Endothelial cell of umbilical vein (primary cell): ENCODE results near the gene PYGB. TPM values are rescaled to one million over a fixed set of nuclear protein-coding genes. Genes with fewer than 3 reads are reported as not detected.

Source experiments
- BruUV-seq: library from RNA; stranded (reverse); fragments of 400-500 nt; replicated peaks from 2 replicates; lab custom pipeline; 2021; lab: Mats Ljungman, UMichigan
- CTCF ChIA-PET: fragments of 300-600, 350-600 bp; sonication (Branson Sonifier 250); formaldehyde crosslinking; loops from one replicate; lab custom pipeline; 2021; ENCODE audit warnings: antibody characterized with exemption, inconsistent platforms; lab: Charles Lee
- POLR2A ChIA-PET: fragments of 300-600, 350-600 bp; sonication (Branson Sonifier 250); formaldehyde crosslinking; loops from one replicate; lab custom pipeline; 2021; ENCODE audit warnings: antibody characterized with exemption, inconsistent platforms; lab: Charles Lee
- DNase-seq: peaks from one replicate; pipeline ENCODE4 v3.0.0-alpha.2; 2011; ENCODE audit warnings: low read depth, low spot score
- FAIRE-seq: peaks from 2 replicates; lab custom pipeline; 2011; peaks lifted over from hg19 to GRCh38; lab: Jason Lieb, UNC
- H2AFZ ChIP-seq: 2 replicates; pipeline ENCODE4 v1.6.0; 2012; ENCODE audit warnings: low read depth, low read length, control low read depth, inconsistent platforms
- H3K27ac ChIP-seq: 2 replicates; pipeline ENCODE4 v1.5.1; 2011; ENCODE audit warnings: low read depth, mild to moderate bottlenecking, control low read depth, low read length, moderate library complexity; ENCODE audit not compliant: insufficient read depth
- H3K27me3 ChIP-seq, 2 experiments: 2 replicates each; pipeline versions ENCODE4 v1.6.0 to v1.6.1; 2011; ENCODE audit warnings: low read length in 2 of 2, mixed read lengths in 1 of 2; ENCODE audit not compliant: control insufficient read depth in 2 of 2, insufficient read depth in 2 of 2
- H3K36me3 ChIP-seq, 2 experiments: 2 replicates in 1 of 2; 3 replicates in 1 of 2; pipeline ENCODE4 v1.5.1; 2011; ENCODE audit warnings: low read length in 2 of 2, mild to moderate bottlenecking in 1 of 2, moderate library complexity in 1 of 2; ENCODE audit not compliant: control insufficient read depth in 2 of 2, insufficient read depth in 2 of 2; ENCODE audit errors: extremely low read depth in 1 of 2
- H3K4me1 ChIP-seq: 3 replicates; pipeline ENCODE4 v1.5.1; 2011; ENCODE audit warnings: mild to moderate bottlenecking, low read length; ENCODE audit not compliant: control insufficient read depth, insufficient read depth; ENCODE audit errors: extremely low read depth
- H3K4me2 ChIP-seq: 2 replicates; pipeline ENCODE4 v1.6.1; 2011; ENCODE audit warnings: low read length, control low read depth, mixed read lengths; ENCODE audit not compliant: insufficient read depth
- H3K4me3 ChIP-seq, 3 experiments: fragments of 200-600 bp in 1 of 3; sonication (generic), shearing (Covaris generic) in 1 of 3; replicated peaks in 1 of 3; 2 replicates each; pipeline ENCODE4 v1.5.1; 2011 to 2016; ENCODE audit warnings: control low read depth in 3 of 3, low read length in 3 of 3, mild to moderate bottlenecking in 2 of 3, inconsistent platforms in 1 of 3, low read depth in 1 of 3, moderate library complexity in 1 of 3; ENCODE audit not compliant: insufficient read depth in 1 of 3
- H3K79me2 ChIP-seq: 2 replicates; pipeline ENCODE4 v1.6.0; 2012; ENCODE audit warnings: low read length, inconsistent platforms; ENCODE audit not compliant: control insufficient read depth, insufficient read depth
- H3K9ac ChIP-seq: replicated peaks from 2 replicates; pipeline ENCODE3; 2011; ENCODE audit warnings: low read length, control low read depth; ENCODE audit not compliant: insufficient read depth; ENCODE audit errors: extremely low read depth
- H3K9me1 ChIP-seq: replicated peaks from 3 replicates; pipeline ENCODE4 v1.6.0; 2011; ENCODE audit warnings: mild to moderate bottlenecking, low read length; ENCODE audit not compliant: control insufficient read depth, insufficient read depth; ENCODE audit errors: extremely low read depth
- H3K9me3 ChIP-seq: replicated peaks from 2 replicates; pipeline ENCODE4 v1.5.1; 2012; ENCODE audit warnings: low read length, inconsistent platforms; ENCODE audit not compliant: control insufficient read depth, insufficient read depth
- H4K20me1 ChIP-seq: replicated peaks from 2 replicates; pipeline ENCODE3; 2011; ENCODE audit warnings: mild to moderate bottlenecking, low read length; ENCODE audit not compliant: control insufficient read depth, insufficient read depth; ENCODE audit errors: extremely low read depth
- EZH2 ChIP-seq: IDR thresholded peaks from 2 replicates; pipeline ENCODE4 v1.6.1; 2012; ENCODE audit warnings: borderline replicate concordance, low read depth, mild to moderate bottlenecking, moderate library complexity, low read length, inconsistent platforms; ENCODE audit not compliant: severe bottlenecking
- FOS ChIP-seq: IDR thresholded peaks from 2 replicates; pipeline ENCODE4 v1.6.1; 2011; ENCODE audit warnings: mild to moderate bottlenecking, low read length, moderate library complexity, borderline replicate concordance; ENCODE audit not compliant: insufficient read depth
- GATA2 ChIP-seq: IDR thresholded peaks from 2 replicates; pipeline ENCODE4 v1.7.0; 2011; ENCODE audit warnings: low read depth, mild to moderate bottlenecking, moderate library complexity, mixed read lengths, low read length; ENCODE audit not compliant: insufficient read length, insufficient read depth
- JUN ChIP-seq: IDR thresholded peaks from 2 replicates; pipeline ENCODE4 v1.6.1; 2011; ENCODE audit warnings: borderline replicate concordance, low read depth; ENCODE audit not compliant: insufficient read length, insufficient read depth
- MAX ChIP-seq: IDR thresholded peaks from 2 replicates; pipeline ENCODE4 v1.6.1; 2011; ENCODE audit not compliant: insufficient read depth, insufficient read length
- MYC ChIP-seq: IDR thresholded peaks from one replicate; pipeline ENCODE4 v1.6.1; 2011; ENCODE audit warnings: mild to moderate bottlenecking, low read depth, low read length
- POLR2A ChIP-seq: IDR thresholded peaks from 2 replicates; pipeline ENCODE4 v1.6.1; 2012; ENCODE audit warnings: low read depth, mild to moderate bottlenecking, control low read depth, low read length
- POLR2AphosphoS5 ChIP-seq: IDR thresholded peaks from 2 replicates; pipeline ENCODE4 v1.6.1; 2012; ENCODE audit warnings: low read depth, mild to moderate bottlenecking, control low read depth, low read length, moderate library complexity; ENCODE audit not compliant: insufficient read depth
- dilution Hi-C: fragments of 300-500 bp; cut with MboI; formaldehyde crosslinking; loops from one replicate; pipeline ENCODE4 v1.15.0; 2019; ENCODE audit warnings: low sequenced_read_pairs; ENCODE audit not compliant: extremely low pct_ligation_motif_present
- intact Hi-C: fragments of 100-400 bp; cut with micrococcal nuclease; formaldehyde crosslinking; loops from one replicate; pipeline ENCODE4 v1.10.0; 2022
- polyA plus RNA-seq, 4 experiments: library from polyadenylated mRNA; depleted of rRNA in 3 of 4; stranded (reverse) in 3 of 4; unstranded in 1 of 4; fragments of >200 nt; gene quantifications; 2 replicates each; pipeline versions ENCODE4 v1.2.1 to v1.2.3, GENCODE V29; 2011 to 2012; ENCODE audit warnings: missing spikeins in 1 of 4
- total RNA-seq: library from RNA; stranded (reverse); gene quantifications from 2 replicates; pipeline ENCODE4 v1.2.3, GENCODE V29; 2021
- TF ChIP-seq, protein P1 (sequence below), 2 donors: IDR thresholded peaks; 1 replicate in 1 of 2; 2 replicates in 1 of 2; pipeline ENCODE4 v1.5.1; 2011; ENCODE audit warnings: low read length in 2 of 2, mild to moderate bottlenecking in 2 of 2, moderate library complexity in 2 of 2, control low read depth in 1 of 2, inconsistent platforms in 1 of 2, low read depth in 1 of 2; ENCODE audit not compliant: insufficient read depth in 1 of 2; ENCODE audit errors: extremely low read depth in 1 of 2

PYGB gene
- total and polyA plus RNA-seq, 2 donors (not counting 3 experiments of a cell fraction or from before 2014, with no cell fraction given): 36.1 to 60.2 TPM

DNA sequence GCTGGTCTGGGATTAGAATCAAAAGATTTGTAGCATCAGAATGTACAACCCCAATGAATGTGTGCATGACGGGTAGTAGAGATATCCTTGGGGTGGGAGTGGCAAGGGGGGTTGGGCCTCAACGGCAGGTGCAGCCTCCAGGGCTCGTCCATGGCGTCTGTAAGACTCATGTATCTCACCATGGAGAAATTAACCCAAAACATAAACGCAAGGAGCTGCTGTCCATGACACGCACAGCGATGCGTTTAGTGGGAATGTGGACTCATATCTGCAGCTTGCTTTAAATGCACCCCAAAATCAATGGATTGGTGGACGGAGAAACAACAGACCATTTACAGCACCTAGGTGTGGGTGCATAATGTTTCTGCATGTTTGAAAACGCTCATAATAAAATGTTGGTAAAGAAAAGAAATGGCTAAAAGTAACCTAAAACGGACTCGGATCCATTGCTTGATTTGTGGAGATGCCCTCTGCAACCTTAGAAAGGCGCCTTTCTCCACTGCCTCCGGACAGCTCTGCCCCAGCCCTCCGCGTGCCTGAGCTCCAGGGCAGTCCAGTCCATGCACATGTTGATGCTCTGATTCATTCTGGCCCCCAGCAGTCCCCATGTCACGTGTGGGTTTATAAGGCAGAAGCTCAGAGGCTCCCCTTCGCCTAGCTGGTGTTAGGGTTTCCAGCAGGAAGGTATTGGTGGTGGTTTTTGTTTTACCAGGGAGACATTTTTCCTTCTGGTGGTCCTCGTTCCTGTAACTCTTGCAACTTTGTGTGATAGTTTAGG is 24.5 kb downstream of the PYGB start:
- ChIA-PET CTCF (interaction anchor here (0.8 to 1.8 kb wide), 2 partner anchors 21 to 49 kb away, joined by 3 read pairs; no protein-coding TSS in a partner anchor), POLR2A (no interaction called here)
- no TSS peak for BruUV-seq
- no peaks in the 10 kb centered on the region for H4K20me1 ChIP-seq
- dilution Hi-C loops (no loop called here), intact Hi-C loops (no loop called here)
- H3K36me3 ChIP-seq: peaks cover 4 to 52% of the 10 kb centered on the region in 2 experiments
- TF ChIP-seq MAX: no peak
- TF ChIP-seq EZH2: no peak
- TF ChIP-seq JUN: no peak
- no peak for TF ChIP-seq POLR2A
- no peak for TF ChIP-seq FOS
- no peak for TF ChIP-seq POLR2AphosphoS5
- no peak for TF ChIP-seq MYC
- TF ChIP-seq, protein P1, sequence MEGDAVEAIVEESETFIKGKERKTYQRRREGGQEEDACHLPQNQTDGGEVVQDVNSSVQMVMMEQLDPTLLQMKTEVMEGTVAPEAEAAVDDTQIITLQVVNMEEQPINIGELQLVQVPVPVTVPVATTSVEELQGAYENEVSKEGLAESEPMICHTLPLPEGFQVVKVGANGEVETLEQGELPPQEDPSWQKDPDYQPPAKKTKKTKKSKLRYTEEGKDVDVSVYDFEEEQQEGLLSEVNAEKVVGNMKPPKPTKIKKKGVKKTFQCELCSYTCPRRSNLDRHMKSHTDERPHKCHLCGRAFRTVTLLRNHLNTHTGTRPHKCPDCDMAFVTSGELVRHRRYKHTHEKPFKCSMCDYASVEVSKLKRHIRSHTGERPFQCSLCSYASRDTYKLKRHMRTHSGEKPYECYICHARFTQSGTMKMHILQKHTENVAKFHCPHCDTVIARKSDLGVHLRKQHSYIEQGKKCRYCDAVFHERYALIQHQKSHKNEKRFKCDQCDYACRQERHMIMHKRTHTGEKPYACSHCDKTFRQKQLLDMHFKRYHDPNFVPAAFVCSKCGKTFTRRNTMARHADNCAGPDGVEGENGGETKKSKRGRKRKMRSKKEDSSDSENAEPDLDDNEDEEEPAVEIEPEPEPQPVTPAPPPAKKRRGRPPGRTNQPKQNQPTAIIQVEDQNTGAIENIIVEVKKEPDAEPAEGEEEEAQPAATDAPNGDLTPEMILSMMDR (IDR thresholded peaks at IDR 0.05; ENCODE audit: extremely low read depth in 1 of 2, insufficient read depth in 1 of 2, low read depth in 1 of 2, low read length in 2 of 2): no peak
- TF ChIP-seq GATA2: no peak
- no peaks in the 10 kb centered on the region for H3K79me2 ChIP-seq
- no peak overlapping the region for H3K27ac ChIP-seq
- no peak overlapping the region for H2AFZ ChIP-seq
- no peaks in the 10 kb centered on the region for H3K9me1 ChIP-seq
- no peaks in the 10 kb centered on the region for H3K27me3 ChIP-seq
- FAIRE-seq (no peak), DNase-seq (no peak)
- no peak overlapping the region for H3K4me2 ChIP-seq
- H3K4me3 ChIP-seq: no peak overlapping the region
- no peaks in the 10 kb centered on the region for H3K9me3 ChIP-seq
- no peaks in the 10 kb centered on the region for H3K4me1 ChIP-seq
- H3K9ac ChIP-seq: no peak overlapping the region
